WTC11 (cell line): ENCODE data around the gene RPS16.

Experiments
- ATF2 ChIP-seq: sonication (generic); formaldehyde crosslinking; IDR thresholded peaks from 2 replicates; pipeline ENCODE4 v1.8.1; 2022; ENCODE audit warnings: low read depth, missing genetic modification reagents, borderline replicate concordance
- ERG ChIP-seq: fragments of 250-450 bp; sonication (Bioruptor Pico); IDR thresholded peaks from 2 replicates; pipeline ENCODE4 v1.8.0; 2021; ENCODE audit warnings: mild to moderate bottlenecking
- FOXJ3 ChIP-seq: sonication (generic); formaldehyde crosslinking; IDR thresholded peaks from 2 replicates; pipeline ENCODE4 v1.9.0; 2021; ENCODE audit warnings: missing genetic modification reagents, mild to moderate bottlenecking, borderline replicate concordance
- MYBL2 ChIP-seq: sonication (generic); formaldehyde crosslinking; IDR thresholded peaks from 2 replicates; pipeline ENCODE4 v1.8.1; 2023; ENCODE audit warnings: mild to moderate bottlenecking, moderate library complexity, missing genetic modification reagents
- OVOL2 ChIP-seq: fragments of 250-450 bp; sonication (Bioruptor Pico); IDR thresholded peaks from 2 replicates; pipeline ENCODE4 v1.9.0; 2021; ENCODE audit warnings: mild to moderate bottlenecking, borderline replicate concordance
- RELA ChIP-seq: sonication (generic); formaldehyde crosslinking; IDR thresholded peaks from 2 replicates; pipeline ENCODE4 v1.8.1; 2022; ENCODE audit warnings: missing genetic modification reagents, mild to moderate bottlenecking, borderline replicate concordance
- SOX15 ChIP-seq: fragments of 250-450 bp; sonication (Bioruptor Pico); IDR thresholded peaks from 2 replicates; pipeline ENCODE4 v1.9.0; 2021; ENCODE audit warnings: mild to moderate bottlenecking
- TCF7 ChIP-seq: sonication (generic); formaldehyde crosslinking; IDR thresholded peaks from 2 replicates; pipeline ENCODE4 v1.8.0; 2022; ENCODE audit warnings: mild to moderate bottlenecking, low read depth, missing genetic modification reagents, moderate library complexity
- TP53 ChIP-seq: sonication (generic); formaldehyde crosslinking; IDR thresholded peaks from 2 replicates; pipeline ENCODE4 v1.8.1; 2023; ENCODE audit warnings: mild to moderate bottlenecking, missing genetic modification reagents
- ZNF232 ChIP-seq: sonication (generic); formaldehyde crosslinking; IDR thresholded peaks from 2 replicates; pipeline ENCODE4 v1.8.0; 2022; ENCODE audit warnings: mild to moderate bottlenecking, missing genetic modification reagents
- ZNF423 ChIP-seq: fragments of 250-450 bp; sonication (Bioruptor Pico); IDR thresholded peaks from 2 replicates; pipeline ENCODE4 v2.1.2; 2022; ENCODE audit warnings: mild to moderate bottlenecking, moderate library complexity
- TF ChIP-seq, protein P1 (sequence below): fragments of 200-600 bp; IDR thresholded peaks from 2 replicates; pipeline ENCODE4 v1.8.0; 2022; ENCODE audit warnings: antibody characterized with exemption
- TF ChIP-seq, protein P2 (sequence below): sonication (generic); formaldehyde crosslinking; IDR thresholded peaks from 2 replicates; pipeline ENCODE4 v1.8.0; 2022; ENCODE audit warnings: mild to moderate bottlenecking, missing genetic modification reagents
- TF ChIP-seq, protein P3 (sequence below): sonication (generic); formaldehyde crosslinking; IDR thresholded peaks from 2 replicates; pipeline ENCODE4 v1.8.1; 2022; ENCODE audit warnings: mild to moderate bottlenecking, missing genetic modification reagents, moderate library complexity, borderline replicate concordance

- TF ChIP-seq, protein P1, sequence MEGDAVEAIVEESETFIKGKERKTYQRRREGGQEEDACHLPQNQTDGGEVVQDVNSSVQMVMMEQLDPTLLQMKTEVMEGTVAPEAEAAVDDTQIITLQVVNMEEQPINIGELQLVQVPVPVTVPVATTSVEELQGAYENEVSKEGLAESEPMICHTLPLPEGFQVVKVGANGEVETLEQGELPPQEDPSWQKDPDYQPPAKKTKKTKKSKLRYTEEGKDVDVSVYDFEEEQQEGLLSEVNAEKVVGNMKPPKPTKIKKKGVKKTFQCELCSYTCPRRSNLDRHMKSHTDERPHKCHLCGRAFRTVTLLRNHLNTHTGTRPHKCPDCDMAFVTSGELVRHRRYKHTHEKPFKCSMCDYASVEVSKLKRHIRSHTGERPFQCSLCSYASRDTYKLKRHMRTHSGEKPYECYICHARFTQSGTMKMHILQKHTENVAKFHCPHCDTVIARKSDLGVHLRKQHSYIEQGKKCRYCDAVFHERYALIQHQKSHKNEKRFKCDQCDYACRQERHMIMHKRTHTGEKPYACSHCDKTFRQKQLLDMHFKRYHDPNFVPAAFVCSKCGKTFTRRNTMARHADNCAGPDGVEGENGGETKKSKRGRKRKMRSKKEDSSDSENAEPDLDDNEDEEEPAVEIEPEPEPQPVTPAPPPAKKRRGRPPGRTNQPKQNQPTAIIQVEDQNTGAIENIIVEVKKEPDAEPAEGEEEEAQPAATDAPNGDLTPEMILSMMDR: no peak
- no peak for TF ChIP-seq ERG
- no peak for TF ChIP-seq RELA (CRISPR knock-in tag)
- no peak for TF ChIP-seq TP53
- TF ChIP-seq ZNF232: no peak
- no peak for TF ChIP-seq FOXJ3
- no peak for TF ChIP-seq MYBL2 (CRISPR knock-in tag)
- TF ChIP-seq OVOL2: no peak
- TF ChIP-seq, protein P2, sequence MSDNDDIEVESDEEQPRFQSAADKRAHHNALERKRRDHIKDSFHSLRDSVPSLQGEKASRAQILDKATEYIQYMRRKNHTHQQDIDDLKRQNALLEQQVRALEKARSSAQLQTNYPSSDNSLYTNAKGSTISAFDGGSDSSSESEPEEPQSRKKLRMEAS (CRISPR knock-in tag): no peak
- no peak for TF ChIP-seq TCF7
- no peak for TF ChIP-seq ATF2 (CRISPR knock-in tag)
- no peak for TF ChIP-seq SOX15 (CRISPR knock-in tag)
- TF ChIP-seq ZNF423 (CRISPR knock-in tag): no peak
- TF ChIP-seq, protein P3, sequence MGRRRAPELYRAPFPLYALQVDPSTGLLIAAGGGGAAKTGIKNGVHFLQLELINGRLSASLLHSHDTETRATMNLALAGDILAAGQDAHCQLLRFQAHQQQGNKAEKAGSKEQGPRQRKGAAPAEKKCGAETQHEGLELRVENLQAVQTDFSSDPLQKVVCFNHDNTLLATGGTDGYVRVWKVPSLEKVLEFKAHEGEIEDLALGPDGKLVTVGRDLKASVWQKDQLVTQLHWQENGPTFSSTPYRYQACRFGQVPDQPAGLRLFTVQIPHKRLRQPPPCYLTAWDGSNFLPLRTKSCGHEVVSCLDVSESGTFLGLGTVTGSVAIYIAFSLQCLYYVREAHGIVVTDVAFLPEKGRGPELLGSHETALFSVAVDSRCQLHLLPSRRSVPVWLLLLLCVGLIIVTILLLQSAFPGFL (CRISPR knock-in tag): no peak
Measured at GRCh38 chr19:39483141-39483540, 47.4 kb upstream of the RPS16 start.
